Kidney capillary endothelial cell (primary cell): ENCODE measurements around the gene TBCK.
"Not testable (repeated sequence)": the region's sequence is repeated elsewhere in the genome, so short reads cannot be mapped to it uniquely, and the experiment has no call there.

Experiments
- DNase-seq: peaks from one replicate; pipeline ENCODE4 v3.0.0-alpha.2; 2018; ENCODE audit warnings: low spot score

TBCK gene

DNA sequence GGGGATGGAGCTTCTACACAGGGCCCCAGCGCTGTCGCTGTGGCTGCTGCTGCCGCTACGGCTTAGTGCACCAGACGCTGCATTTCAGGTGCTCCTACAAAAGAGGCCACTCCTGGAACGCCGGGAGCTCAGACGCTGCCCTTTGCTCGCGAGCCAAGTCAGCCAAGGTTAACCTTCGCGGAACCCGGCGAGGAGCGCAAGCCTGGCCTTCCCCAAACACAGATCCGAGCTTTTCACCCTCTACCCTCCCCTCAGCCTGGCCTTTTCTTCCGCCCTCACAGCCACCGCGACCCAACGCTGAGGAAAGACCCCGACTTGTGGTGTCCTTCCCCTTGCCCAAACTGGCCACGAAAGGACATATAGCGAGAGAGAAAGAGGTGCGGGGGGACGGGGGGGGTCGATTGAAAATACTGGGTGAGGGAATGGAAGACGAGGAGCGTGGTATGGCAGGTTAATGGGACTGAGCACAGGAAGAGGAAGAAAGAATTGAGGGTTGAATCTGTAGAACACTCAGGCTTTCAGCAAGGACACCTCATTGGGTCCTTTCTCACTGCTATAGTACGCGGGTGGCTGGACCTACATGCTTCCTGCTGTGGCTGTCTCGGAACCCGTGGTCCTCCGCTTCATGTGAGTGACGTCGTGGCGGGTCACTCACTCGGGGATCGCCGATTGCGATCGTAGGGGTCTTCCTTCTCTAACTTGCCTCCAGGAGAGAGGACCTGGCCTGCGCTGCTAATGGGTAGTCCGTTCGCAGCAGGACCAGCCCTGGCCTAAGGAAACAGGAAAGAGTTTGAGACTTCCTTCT, at the start of gene TBCK, which contains the start of gene AIMP1:
TBCK (minus strand) TSS at position 242 of the 805 bp plus-strand sequence. CDS start 7,249 bp downstream, outside the sequence.
AIMP1 (plus strand) TSS at position 583 of the 805 bp plus-strand sequence. CDS start 8,460 bp downstream, outside the sequence.
- DNase-seq, result peak; percentile 91

DNA sequence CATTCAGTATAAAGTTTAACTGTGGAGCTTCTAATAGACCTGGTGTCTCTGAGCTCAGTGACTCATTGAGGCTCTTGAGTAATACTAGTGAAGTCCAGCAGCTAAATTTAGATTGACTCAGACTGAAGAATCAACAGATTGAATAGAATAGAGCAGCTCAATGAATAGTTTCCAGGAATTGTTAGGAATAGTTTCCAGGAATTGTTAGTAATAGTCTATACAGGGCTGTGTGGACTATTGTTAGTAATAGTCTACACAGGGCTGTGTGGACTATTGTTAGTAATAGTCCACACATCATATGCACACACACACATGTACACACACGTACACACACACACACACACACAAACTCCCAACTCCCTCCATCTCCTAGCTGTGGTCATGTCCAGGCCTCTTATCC, 49.6 kb upstream of the TBCK start:
- DNase-seq, result peak; percentile 98

DNA sequence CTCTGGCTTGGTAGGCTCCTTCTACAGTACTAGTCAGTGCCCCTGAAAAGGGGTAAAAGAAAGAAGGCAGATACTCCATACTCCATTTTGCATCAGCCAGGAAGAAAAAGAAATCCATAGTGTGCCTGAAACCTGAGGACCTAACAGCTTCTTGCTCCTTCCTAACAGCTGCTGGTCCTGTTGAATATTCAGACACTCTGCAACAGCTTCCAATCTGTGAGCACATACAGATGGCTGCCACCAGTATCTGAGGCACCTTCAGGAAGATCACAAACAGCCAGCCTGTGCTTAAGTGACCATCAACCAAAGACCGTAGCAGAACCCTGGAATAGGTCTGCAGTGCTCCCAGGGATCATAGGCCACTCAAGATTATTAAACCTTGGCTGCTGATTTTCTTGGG, 48.3 kb upstream of the TBCK start:
- no peak for DNase-seq

DNA sequence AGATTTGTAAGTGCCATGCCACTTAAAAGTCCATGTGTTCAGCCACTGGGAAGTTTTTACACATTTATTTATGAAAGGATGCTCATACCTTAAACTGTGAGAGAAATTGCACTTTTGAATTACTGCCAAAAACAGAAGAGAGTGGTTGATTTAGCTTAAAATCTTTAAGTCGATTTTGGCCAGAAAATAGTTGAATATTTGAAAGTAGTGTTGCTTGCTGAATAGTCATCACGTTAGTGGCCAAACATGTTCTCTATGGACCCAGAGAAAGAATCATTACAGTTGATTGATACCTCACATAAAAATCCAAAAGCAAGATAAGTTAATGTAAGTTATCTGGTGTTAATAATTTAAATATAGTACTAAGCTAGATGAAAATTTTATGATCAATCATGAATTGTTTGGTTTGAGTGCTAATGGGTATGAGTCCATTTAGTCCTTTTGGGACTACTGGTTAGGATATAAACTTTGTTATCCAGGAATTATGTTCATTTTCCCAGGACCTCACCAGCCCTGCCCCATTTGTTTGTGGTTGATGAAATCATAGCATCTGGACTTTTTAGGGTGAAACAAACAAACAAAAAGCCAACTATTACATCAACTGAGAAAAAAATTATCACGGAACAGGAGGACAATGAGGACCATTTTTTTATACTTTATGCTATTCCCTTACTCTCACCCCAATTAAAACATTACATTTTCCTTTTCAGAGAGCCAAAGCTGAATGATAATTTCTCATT, 46.2 kb upstream of the TBCK start:
- no peak for DNase-seq

DNA sequence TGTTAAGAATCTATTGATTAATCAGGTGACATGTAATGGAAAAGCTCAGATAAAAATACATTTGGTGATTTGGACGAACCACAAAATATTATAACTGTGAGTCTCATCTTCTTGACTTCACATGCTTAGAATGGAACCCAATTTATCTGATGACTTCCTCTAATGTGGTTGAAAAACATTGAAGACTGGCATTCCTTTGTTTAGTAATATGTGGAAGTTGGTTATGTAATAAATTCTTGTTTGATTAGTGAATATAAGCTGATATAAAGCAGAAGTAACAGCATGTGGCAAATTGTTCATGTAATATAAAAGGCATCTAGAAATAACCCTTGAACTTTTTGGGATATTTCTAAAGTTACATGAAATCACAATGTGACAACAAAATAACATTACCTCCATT, 42.9 kb upstream of the TBCK start:
- no peak for DNase-seq

DNA sequence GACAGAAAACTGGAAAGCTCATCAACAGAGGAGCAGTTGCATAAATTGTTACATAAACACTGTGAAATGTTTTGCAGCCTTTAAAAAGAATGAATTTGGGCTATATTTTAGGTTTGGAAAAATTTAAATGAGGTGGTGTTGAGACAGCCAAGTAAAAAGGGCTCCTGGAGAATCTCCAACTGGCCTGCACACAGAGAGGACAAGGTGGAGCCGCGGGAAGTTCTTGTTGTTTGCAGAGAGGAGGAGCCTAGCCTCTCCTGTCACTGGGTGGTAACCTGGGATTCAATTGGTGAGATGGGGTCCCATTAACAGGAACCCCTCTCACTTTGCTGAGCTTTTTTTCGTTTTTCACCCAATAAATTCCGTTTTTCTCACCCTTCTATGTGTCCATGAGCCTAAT, 39.2 kb upstream of the TBCK start:
- DNase-seq, result no peak

DNA sequence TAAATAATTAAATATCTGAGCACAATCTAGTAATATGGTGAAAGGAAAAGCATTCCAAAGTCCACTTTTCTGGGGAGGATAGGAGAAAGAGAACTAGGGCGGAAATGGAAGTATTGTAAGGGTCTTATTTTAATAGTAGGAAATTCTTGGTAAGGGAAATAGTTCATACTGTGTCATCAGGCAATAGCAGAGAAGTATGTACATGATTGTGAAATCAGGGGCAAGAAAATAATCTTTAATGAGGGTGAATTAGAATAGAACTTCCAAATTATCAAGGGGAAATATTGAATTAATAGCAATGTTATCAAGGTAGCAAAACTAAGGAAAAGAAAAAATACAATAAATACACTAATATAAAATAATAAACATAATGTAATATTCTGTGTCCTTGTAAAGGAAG, 37.8 kb upstream of the TBCK start:
- no peak for DNase-seq

DNA sequence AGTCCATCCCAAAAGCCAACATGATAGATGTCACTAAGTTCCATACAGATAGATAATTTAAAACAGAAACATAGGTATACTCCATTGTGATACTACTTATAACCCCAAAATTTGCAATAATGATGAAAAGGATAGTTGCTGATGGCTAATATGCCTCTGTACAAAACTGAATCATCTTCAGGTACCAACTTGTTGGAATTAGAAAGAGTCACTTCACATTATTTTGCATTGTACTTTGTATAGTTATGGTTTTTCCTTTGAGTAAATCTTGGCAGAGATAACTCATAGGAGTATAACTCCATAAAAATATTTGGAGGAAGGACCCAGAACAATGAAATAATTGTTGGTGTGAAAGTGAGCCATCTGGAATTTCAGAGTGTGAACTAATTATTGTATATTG, 35.0 kb upstream of the TBCK start:
- DNase-seq, result no peak

DNA sequence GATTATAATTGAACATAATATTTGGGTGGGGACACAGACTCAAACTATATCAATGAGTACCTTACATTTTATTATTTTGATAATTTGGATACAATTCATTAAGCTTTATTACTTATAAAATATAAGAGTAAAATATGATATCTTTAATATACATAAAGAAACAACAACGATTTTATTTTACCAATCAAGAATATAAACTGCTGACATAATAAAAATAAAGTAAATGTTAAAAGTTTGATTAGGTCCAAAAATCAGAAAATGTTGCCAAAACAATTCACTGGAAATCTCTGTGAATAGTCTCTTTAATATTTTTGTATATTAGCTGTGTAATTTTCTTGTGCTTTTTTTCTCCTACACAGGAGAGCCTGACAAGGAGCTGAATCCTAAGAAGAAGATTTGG, 31.2 kb upstream of the TBCK start:
- no peak for DNase-seq

DNA sequence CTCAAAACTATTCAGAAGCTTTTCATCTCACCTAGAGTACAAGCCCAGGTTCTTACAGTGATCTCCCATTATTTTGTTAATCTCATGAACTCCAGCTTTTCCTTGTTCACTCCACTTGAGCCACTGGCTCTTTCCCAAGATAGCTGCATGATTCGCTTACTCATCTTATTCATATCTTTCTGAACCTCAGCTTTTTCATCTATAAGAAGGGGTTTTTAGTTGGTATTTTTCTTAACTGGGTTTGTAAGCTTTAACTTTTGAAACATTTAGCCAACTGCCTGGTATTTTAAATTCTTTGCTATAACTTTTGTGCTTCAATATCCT, 28.6 kb upstream of the TBCK start:
- DNase-seq, result no peak

DNA sequence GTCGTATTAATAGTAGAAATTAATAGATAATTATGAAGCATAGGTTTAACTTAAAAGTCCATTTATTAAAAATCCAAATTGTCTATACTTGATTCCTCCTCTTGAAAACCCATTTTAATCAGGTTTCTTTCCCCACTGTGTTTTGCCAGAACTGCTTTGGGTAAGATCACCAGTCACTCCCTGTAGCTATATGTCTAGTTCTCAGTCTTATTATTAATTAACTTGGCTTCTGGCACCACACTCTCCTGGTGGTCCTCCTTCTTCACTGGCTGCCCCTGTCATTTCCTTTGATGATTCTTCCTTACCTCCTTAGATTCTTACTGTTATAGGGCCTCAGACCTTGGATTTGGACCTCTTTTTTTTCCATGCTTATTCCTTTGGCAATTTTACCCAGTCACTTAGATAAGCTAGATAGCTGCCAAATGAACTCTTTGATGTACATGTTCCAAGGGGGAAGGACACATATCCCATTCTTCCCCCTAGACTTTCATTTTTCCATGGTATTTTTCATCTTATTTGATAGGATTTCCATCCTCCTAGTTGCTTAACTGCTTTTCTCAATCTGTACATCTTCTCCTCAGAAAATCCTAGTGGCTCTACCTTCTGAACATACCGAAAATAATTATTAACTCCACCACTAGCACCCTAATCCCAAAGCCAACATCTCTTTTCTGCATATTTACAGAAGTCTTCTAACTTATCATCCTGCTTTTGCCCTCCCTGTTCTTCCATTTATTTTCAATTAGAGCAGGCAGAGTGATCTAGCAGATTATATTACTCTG, 28.0 kb upstream of the TBCK start:
- DNase-seq, result no peak

DNA sequence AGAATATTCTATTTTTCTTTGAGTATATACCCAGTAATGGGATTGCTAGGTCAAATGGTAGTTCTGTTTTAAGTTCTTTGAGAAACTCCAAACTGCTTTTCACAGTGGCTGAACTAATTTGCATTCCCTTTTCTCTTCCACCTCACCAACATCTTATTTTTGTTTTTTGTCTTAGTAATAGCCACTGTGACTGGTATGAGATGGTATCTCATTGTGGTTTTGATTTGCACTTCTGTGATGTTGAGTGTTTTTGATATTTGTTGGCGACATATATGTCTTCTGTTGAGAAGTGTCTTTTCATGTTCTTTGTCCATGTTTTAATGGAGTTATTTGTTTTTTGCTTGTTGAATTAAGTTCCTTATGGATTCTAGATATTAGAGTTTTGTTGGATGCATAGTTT, 24.8 kb upstream of the TBCK start:
- no peak for DNase-seq

DNA sequence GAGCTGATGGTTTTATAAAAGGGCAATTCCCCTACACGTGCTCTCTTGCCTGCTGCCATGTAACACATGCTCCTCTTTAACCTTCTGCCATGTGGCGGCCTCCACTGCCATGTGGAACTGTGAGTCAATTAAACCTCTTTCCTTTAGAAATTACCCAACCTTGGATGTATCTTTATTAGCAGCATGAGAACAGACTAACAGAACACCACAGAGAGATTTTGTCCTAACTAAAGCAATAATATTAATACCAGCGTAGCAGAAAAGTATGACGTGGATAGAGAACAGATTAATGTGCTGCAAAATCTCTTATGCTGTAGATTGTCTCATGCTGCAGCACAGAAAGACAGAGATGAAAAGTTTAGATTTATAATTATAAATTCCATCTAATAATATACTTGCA, 23.4 kb upstream of the TBCK start:
- DNase-seq, result no peak

DNA sequence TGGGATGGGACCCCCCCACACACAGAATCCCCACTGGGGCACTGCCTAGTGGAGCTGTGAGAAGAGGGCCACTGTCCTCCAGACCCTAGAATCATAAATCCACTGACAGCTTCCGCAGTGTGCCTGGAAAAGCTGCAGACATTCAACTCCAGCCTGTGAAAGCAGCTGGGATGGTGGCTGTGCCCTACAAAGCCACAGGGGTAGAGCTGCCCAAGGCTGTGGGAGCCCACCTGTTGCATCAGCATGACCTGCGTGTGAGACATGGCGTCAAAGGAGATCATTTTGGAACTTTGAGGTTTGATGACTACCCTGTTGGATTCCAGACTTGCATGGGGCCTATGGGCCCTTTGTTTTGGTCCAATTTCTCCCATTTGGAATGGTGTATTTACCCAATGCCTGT, 22.7 kb upstream of the TBCK start:
- no peak for DNase-seq

DNA sequence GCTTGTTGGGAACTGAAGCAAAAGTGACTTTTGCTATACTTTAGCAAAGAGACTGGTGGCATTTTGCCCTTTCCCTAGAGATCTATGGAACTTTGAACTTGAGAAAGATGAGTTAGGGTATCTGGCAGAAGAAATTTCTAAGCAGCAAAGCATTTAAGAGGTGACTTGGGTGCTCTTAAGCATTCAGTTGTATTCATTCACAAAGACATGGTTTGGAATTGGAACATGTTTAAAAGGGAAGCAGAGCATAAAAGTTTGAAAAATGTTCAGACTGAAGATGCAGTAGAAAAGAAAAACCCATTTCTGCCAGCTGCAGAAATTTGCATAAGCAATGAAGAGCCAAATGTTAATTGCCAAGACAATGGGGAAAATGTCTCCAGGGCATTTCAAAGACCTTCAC, 21.9 kb upstream of the TBCK start:
- DNase-seq, result no peak

DNA sequence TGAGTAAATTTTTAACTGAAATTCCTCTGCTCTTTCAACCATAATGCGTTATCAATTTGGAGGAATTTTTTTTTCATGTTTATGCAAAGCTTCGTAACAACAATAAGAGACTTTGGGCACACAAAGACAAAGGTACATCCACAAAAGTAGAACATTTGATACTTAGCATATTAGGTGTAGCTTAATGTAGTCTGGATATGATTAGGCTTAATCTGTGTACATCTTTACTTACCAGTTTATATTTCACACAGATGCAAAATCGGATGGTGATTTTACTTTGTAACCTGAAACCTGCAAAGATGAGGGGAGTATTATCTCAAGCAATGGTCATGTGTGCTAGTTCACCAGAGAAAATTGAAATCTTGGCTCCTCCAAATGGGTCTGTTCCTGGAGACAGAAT, 20.6 kb upstream of the TBCK start:
- DNase-seq, result no peak

DNA sequence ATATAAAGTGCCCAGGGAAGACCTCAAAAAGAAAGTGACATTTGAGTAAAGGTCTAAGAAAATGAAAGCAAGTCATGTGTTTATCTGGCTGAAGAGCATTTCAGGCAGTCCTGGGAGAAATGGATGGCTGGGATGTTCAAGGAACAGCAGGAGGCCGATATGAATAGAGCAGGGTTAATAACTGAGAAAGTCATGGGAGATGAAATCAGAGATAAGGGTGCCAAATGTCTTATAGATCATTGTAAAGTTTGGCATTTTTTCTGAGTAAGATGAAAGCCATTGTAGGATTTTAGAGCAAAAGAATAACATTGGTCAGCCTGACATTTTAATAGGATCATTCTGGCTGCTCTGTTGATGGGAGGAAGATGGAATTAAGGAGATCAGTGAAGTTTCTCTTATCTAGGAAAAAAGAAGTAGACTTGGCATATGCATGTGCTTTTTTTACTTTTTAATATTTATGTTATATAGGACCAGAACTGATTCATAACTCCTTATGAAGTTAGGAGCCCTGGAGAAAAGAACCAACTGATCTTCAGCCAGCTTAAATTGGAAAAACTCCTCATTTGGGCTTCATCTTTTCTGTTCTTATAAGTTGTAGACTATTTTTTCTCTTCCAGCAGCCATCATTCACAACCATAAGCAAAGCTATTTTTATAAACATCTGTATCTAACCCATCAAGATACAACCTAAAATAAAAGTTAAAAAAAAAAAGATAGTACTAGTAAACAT, 18.9 kb upstream of the TBCK start:
- no peak for DNase-seq

DNA sequence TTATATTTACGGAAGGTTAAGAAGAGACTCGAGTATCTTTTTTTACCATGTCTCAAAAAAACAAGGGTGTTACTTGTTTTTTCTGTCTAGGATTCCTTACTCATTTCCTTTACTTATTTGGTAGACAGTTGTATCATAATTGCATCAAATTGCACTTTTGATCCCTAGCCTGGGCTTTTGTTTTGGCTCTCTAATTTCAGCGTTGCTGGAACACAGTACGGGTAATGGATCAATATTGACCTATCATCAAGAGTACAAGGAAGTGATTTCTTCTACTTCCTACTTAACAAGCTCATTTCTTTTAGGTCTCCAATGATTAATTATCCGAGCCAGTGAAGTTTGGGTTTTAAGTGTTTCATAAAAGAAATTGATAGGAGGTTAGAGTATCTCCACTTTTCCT, 17.2 kb upstream of the TBCK start:
- DNase-seq, result no peak

DNA sequence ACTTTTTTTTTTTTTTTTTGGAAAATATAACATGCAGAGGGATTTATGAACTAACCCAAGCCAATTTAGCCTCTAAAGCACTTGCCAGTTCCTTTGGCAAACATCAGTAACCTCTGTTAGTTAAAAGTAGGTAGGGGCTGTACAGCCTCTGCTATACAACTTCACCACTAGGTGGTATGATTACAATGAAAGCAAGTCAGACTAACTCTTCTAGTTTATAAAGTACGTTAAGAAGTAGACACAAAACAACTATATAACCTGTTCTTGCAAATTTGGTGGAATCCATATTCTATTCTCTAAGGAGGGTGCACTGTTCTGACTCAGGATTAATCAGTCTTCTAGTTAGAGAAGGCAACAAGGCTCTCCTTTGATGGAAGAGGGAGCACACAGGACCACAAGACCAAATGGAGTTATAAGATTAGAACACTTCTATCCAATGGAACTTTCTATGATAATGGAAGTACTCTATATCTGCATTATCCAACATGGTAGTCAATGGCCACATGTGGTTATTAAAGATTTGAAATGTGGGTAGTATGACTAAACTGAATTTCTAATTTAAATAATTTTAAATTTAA, 13.1 kb upstream of the TBCK start:
- peak; percentile 67 for DNase-seq

DNA sequence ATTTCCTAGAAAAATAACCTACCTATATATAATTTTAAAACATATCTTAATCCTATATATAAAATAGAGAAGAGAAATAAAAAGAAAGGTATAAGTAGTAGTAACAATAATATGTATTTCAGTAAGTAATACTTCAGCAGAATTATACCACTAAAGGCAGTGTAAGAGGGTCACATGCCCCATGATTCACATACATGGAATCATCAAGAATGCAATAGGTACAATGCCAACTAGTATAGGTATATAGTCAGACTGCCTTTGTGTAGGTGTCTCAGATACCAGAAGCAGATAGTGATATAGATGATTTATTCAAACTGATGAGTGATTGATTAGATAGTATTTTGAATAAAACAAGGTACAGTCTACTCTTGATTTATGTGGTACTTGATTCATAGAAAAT, 9.8 kb upstream of the TBCK start:
- DNase-seq, result no peak

DNA sequence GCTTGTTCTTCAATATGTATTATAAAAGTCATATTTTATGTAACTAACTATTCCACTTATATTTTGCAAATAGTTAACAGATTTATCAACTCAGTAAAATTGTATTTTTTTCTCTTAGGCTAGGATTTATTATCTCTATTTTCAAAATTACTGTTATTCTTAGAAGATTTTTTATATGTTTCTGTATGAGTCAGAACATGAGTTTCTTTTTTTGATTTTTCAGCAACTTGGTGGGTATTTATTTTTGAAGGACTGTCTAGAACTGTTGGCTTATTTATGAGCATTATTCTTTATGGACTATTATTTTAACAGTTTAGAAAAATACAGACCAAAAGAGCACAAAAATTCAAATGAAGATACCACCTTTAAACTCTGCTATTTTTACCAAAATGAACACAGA, 7.1 kb upstream of the TBCK start:
- DNase-seq, result no peak

DNA sequence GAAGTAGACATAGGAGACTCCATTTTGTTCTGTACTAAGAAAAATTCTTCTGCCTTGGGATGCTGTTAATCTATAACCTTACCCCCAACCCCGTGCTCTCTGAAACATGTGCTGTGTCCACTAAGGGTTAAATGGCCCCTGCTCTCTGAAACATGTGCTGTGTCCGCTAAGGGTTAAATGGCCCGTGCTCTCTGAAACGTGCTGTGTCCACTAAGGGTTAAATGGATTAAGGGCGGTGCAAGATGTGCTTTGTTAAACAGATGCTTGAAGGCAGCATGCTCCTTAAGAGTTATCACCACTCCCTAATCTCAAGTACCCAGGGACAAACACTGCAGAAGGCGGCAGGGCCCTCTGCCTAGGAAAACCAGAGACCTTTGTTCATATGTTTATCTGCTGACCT, 5.8 kb upstream of the TBCK start:
- DNase-seq, result not testable (repeated sequence)
